D721Med (cell line): Measurements from ENCODE around the gene DCDC2C.

Experiments
- DNase-seq: peaks from one replicate; pipeline ENCODE4 v3.0.0; 2011; ENCODE audit warnings: low spot score; ENCODE audit not compliant: insufficient read length
- FAIRE-seq: peaks from 2 replicates; lab custom pipeline; 2011; peaks lifted over from hg19 to GRCh38; lab: Jason Lieb, UNC
- TF ChIP-seq, protein P1 (sequence below): IDR thresholded peaks from 2 replicates; pipeline ENCODE4 v1.5.1; 2012; ENCODE audit warnings: mild to moderate bottlenecking, control low read depth; ENCODE audit not compliant: insufficient read depth; ENCODE audit errors: missing control alignments

The DCDC2C gene

DNA sequence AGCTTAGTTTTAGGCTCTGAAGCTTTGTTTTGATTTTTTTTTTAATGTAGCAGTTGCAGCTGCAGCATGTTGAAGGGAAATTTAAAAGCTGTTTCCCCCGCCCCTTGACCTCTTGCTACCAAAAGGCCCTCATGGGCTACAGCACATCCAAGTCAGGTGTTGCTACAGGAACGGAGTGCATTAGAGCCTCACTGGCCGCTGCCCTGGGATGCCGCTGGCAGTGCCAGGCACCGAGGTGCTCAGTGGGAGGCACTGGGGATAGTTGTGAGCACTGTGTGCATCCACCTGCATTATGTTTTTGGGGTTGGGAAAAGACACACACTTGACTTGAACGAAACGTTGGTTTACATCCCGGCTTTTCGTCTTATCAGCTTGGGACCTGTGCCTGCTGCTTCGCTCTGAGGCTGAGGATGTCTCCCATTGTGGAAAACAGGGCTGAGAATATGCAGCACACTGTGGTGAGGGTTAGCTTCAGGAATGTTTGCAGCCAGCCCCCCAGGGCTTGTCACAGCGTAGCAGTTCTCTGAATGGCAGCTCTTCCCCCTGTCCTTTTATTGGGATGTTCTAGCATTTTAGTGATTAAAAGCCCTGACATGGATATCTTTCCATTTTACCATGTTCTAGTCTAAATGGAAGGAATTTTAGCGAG, 24.1 kb downstream of the DCDC2C start:
- TF ChIP-seq, protein P1, sequence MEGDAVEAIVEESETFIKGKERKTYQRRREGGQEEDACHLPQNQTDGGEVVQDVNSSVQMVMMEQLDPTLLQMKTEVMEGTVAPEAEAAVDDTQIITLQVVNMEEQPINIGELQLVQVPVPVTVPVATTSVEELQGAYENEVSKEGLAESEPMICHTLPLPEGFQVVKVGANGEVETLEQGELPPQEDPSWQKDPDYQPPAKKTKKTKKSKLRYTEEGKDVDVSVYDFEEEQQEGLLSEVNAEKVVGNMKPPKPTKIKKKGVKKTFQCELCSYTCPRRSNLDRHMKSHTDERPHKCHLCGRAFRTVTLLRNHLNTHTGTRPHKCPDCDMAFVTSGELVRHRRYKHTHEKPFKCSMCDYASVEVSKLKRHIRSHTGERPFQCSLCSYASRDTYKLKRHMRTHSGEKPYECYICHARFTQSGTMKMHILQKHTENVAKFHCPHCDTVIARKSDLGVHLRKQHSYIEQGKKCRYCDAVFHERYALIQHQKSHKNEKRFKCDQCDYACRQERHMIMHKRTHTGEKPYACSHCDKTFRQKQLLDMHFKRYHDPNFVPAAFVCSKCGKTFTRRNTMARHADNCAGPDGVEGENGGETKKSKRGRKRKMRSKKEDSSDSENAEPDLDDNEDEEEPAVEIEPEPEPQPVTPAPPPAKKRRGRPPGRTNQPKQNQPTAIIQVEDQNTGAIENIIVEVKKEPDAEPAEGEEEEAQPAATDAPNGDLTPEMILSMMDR: no peak
- FAIRE-seq (no peak), DNase-seq (no peak)

DNA sequence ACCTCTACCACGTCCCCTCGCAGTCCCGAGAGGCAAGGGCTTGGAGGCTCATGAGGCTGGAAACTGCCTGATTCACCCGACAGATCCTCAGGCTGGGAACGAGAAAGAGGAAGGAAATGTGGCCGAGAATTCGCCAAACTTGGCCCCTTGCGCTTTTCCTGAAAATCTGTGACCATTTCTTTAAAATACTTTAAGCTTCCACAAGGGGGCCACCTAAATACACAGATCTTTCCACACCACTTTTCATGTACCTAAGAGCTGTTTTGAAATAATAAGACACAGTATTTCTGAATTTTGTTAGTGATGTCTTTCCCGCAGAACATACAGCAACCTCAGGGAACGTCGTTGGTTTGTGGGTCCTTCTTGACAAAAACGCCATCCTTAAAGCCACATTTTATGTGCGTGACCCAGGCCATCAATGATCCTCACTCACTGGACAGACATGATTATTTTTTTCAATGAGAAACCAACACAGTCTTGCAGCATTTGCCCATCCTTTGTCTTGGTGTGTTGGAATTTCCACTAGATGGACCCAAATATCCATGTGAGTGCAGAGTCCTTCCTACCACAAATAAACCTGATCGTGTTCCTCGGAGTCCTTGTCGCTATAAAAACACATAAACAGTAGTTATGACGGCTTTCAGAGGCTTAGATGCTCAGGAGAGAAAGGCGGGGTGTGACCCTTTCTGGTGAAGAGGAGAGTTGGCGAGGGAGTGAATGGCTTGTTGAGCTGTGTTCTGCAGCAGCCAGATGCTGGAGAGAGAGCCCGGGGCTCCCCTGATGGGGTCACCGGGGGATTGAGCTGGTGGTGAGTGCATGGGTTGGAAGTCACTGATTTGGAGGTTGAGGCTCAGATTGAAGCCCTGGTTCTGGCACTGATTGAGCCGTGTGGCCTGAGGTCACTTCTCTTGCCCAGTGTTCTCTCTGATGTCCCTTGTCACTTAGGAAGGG, 25.0 kb downstream of the DCDC2C start:
- TF ChIP-seq, protein P1: peak; percentile 57
- DNase-seq (peak; percentile 41), FAIRE-seq (peak; percentile 60)

DNA sequence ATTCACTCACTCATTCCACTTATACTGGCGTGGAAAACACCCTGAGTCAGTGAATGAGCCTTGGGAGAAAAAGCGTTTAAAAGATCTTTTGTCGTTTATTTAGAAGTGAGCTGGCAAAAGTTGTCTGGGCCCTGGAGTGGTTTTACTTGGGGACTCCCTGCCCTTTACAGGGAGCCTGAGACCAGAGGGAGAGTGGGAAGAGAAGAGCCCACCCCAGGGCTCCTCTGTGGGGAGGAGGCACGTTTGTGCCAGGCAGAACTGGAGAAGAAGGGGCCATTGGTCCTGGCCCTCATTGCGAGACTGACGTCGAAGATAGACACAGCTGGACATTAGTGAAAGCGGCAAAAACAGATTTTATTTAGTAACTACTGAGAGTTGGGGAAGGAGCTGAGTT, 25.7 kb downstream of the DCDC2C start:
- DNase-seq (no peak), FAIRE-seq (no peak)
- TF ChIP-seq, protein P1: no peak

DNA sequence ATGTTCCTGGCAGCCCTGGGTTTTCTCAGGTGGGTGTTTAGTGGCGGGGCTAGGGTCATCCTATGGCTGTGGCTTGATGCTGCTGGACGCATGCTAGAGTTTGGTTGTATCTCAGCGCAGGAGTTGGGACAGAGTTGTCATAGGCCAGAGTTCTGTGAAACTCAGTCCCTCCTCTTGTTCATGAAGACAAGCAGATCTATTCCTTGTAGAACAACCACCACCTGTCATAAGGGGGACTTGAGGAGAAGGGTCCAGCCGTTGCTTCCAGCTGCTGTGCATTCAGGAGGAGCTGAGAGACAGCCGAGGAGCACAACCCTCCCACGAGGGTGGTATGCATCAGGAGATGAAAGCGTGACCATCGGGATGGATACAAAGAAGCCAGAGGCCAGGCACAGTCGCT, 26.4 kb downstream of the DCDC2C start:
- TF ChIP-seq, protein P1: no peak
- DNase-seq: no peak
- FAIRE-seq: no peak

DNA sequence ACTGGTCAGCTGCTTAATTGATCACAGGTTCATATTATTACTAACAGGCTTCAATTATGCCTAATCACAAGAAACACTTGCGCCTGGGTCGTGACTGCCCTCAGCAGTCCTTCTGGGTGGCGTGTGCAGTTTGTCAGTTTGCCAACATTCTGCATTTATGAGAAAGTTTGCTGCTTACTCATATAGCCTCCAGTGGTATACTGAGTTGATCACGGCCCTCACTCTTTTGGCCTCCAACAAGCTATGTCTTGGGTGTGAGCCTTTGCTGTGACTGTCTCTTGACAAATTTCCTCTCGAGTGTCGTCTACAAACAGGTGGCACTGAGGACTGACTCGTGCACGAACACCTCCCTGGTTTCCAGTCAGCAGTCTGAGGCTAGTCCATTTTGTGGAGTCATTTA, 27.3 kb downstream of the DCDC2C start:
- no peak for FAIRE-seq
- TF ChIP-seq, protein P1: no peak
- DNase-seq: no peak

DNA sequence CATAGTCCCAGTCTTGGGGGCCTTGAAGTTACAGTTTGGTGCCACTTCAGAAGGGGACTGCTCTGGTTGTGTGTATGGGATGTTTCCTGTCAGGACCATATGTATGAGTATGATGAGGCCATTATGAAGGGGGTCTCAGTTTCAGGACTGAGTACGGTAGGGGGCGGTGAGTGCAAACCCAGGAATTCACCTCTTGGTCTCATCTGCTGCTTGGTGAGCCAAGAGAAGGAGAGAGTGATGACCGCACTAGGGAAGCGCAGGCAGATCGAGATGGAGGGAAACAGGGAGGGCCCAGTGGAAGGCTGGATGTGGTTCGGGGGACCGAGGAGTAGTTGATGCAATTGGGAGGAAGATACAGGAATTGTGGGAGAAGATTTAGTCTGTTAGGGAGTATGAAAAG, 28.5 kb downstream of the DCDC2C start:
- TF ChIP-seq, protein P1: no peak
- no peak for FAIRE-seq
- DNase-seq: no peak

DNA sequence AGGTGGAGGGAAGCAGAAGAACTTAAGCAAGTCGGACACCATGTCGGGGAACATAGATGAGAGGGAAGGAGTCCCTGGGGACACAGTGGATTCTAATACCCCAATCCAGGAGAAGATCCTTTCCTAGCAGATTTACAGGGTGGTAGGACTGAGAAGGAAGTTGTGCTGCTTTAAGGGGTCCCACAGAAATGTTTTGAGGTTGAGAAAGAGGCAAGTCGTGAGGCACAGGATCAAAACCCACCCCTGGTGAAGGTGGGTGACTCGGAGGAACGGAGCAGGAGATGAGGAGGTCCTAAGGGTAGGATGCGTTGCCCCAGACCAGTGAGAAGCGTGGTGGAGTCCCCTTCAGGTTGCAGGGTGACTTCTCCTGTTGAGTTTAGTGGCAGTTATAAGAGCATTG, 32.7 kb downstream of the DCDC2C start:
- TF ChIP-seq, protein P1: no peak
- DNase-seq (no peak), FAIRE-seq (no peak)
